Suprapubic skin (tissue), 4 donors: ENCODE measurements around the gene PIK3R4.

Source experiments
- EP300 ChIP-seq: sonication (generic); formaldehyde crosslinking; IDR thresholded peaks from one replicate; pipeline ENCODE4 v1.6.1; 2017; ENCODE audit warnings: antibody characterized with exemption
- POLR2A ChIP-seq, 2 donors: fragments of 450-650 bp; IDR thresholded peaks; one replicate each; pipeline ENCODE4 v1.6.1; 2017; ENCODE audit warnings: antibody characterized with exemption in 2 of 2, mild to moderate bottlenecking in 2 of 2, moderate library complexity in 2 of 2
- POLR2AphosphoS5 ChIP-seq, 3 donors: sonication (generic); formaldehyde crosslinking; IDR thresholded peaks; one replicate each; pipeline ENCODE4 v1.6.1; 2017; ENCODE audit warnings: antibody characterized with exemption in 3 of 3
- TF ChIP-seq, protein P1 (sequence below), 2 donors: fragments of 200-600 bp in 1 of 2; fragments of 450-650 bp in 1 of 2; sonication (generic) in 1 of 2; IDR thresholded peaks; one replicate each; pipeline ENCODE4 v1.5.1; 2016 to 2019; ENCODE audit warnings: antibody characterized with exemption in 2 of 2, mild to moderate bottlenecking in 1 of 2, moderate library complexity in 1 of 2

DNA sequence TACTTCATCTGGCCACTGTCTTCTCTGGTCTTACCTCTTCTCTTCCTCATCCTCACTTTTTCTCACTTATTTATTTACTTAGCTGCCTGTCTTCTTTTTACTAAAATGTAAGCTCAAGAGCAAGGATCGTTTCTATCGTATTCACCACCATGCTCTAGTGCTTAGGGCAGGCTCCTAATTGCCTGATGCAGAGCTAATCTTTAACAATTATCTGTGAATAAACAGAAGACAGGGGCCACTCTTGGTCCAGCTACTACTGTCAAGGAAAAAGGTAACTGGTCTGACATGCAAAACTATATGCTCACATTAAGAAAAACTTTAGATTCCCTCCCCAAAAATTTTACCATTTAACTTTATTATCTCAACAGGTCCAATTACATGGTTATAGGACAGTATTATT, 17.5 kb downstream of the PIK3R4 start:
- TF ChIP-seq POLR2AphosphoS5 (IDR thresholded peaks at IDR 0.05) = no peak
- TF ChIP-seq, protein P1, sequence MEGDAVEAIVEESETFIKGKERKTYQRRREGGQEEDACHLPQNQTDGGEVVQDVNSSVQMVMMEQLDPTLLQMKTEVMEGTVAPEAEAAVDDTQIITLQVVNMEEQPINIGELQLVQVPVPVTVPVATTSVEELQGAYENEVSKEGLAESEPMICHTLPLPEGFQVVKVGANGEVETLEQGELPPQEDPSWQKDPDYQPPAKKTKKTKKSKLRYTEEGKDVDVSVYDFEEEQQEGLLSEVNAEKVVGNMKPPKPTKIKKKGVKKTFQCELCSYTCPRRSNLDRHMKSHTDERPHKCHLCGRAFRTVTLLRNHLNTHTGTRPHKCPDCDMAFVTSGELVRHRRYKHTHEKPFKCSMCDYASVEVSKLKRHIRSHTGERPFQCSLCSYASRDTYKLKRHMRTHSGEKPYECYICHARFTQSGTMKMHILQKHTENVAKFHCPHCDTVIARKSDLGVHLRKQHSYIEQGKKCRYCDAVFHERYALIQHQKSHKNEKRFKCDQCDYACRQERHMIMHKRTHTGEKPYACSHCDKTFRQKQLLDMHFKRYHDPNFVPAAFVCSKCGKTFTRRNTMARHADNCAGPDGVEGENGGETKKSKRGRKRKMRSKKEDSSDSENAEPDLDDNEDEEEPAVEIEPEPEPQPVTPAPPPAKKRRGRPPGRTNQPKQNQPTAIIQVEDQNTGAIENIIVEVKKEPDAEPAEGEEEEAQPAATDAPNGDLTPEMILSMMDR (IDR thresholded peaks at IDR 0.05) = no peak
- TF ChIP-seq POLR2A (IDR thresholded peaks at IDR 0.05) = no peak
- no peak for TF ChIP-seq EP300
